Stimulated activated CD4-positive, alpha-beta T cell treated with anti-CD3 and anti-CD28 coated beads, Interleukin-2, amount 100 ng/mL, for 4 hours (primary cell): Measurements from ENCODE around the gene CIZ1.
"Not testable (repeated sequence)": the region's sequence is repeated elsewhere in the genome, so short reads cannot be mapped to it uniquely, and the experiment has no call there.

ENCODE experiments used
- DNase-seq: peaks from one replicate; pipeline ENCODE4 v3.0.0-alpha.2; 2020; ENCODE audit warnings: low read depth

CIZ1 gene

DNA sequence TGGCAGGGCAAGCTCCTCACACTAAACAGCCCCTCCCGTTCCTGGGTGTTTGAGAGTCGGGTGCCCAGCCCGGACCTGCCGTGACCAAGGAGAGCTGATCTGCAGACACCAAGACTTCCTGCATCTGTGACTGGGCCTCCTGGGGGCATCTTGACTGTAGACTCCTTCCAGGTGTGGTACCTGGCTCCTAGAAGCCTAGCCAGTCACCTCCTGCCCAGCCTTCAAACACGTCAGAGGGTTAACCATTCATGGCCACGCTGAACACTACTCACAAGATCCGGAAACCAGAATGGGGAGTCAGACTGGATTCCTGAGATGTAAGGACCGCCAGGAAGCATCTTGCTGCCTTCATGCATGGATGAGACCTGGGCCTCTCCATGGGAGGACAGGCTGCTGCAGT, 45.8 kb downstream of the CIZ1 start:
- DNase-seq = no peak

DNA sequence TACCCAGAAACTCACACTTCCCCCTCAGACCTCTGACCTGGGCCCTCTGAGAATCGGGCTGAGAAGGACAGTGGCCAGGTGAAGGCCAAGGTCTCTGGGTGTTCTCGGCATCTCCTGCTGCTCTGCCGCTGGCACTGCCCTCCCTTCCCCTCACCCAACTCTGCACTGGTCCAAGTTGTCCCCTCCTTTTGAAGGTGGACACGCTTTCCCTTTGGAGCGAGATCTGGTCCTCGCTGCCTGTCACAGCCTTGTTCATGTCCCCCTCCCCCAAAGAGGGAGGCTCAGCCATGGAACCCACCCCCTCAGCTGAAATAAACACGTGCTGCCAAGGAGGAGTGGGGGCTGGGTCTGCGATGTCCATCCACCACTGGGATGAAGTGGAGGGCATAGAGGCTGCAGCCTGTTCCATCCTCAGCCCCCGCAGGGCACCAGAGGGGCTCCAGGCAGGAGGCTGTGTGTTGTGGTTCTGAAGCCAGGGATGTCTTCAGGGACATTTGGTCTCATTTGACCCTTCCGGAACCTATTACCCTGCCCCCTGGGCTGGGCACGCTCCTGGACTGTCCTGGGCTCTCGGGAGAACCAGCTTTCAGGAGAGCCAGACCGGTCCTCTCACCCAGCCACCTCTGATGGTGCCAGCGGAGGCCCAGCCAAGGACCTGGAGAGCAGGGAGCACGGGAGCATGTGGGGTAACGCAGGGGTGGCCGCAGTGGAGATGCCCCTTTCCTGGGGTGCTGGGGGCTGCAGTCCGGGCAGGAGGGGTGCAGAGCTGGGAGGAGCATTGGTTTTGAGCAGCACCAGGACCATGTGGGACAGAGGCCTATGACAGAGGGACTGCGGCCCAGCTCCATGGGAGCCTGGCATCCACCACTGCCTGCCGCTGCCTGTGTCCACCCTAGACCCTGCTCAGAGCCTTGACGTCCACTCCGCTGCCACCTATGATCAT, 46.9 kb downstream of the CIZ1 start:
- DNase-seq = no peak

GRCh38 chr9:128143525-128144238, 47.7 kb downstream of the CIZ1 start:
- no peak for DNase-seq

GRCh38 chr9:128142596-128142995, 48.8 kb downstream of the CIZ1 start:
- no peak for DNase-seq

DNA sequence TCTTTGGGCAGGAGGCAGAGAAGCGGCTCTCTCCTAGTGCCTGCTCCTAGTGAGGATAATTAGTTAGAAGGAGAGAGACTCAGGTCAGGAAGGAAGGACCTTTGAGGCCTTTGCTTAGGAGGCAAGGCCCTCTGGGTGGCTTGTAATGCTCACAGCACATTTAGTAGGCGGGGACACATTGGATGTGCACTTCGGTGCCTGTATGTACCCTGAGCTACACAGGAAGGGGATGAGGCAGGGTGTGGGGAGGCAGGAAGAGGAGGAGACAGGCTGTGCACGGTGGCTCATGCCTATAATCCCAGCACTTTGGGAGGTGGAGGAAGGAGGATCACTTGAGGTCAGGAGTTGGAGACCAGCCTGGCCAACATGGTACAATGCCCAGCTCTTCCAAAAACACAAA, 49.3 kb downstream of the CIZ1 start:
- DNase-seq = no peak

DNA sequence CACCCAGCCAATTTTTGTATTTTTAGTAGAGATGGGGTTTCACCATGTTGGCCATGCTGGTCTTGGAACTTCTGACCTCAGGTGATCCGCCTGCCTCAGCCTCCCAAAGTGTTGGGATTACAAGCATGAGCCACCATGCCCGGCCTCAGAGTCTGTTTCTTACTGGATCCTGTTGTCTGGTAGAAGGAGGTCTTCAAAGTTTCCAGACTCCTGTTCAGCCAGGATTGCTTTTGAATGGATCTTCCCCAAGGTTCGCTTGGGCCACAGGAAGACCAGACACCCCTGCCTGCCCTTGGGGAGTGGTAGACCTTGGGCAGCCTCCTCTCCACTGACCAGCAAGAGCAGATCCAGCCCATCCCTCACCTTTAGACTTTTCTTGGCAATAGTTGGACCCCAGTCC, 49.8 kb downstream of the CIZ1 start:
- no peak for DNase-seq

- DNase-seq = no peak
These were observed 51.8 kb downstream of the CIZ1 start for GRCh38 chr9:128139621-128140020.

DNA sequence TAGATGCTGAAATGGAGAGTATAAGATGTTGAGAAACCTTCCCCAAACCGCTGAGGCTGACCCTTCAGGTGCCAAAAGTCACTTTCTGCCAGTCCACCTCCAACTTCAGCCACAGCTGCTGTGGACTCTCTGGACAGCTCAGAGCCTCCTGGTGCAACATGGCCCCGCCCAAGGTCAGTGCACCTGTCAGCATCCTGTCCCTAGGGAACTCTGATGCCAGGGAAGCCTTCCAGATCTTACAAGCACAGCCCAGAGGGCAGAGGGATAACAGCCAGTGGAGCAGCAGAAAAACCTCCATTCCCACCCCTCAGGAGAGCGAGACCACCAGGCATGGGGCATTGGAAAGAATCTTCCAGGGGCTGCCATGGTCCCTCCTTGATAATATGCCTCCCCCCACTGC, 53.4 kb downstream of the CIZ1 start:
- DNase-seq = no peak

DNA sequence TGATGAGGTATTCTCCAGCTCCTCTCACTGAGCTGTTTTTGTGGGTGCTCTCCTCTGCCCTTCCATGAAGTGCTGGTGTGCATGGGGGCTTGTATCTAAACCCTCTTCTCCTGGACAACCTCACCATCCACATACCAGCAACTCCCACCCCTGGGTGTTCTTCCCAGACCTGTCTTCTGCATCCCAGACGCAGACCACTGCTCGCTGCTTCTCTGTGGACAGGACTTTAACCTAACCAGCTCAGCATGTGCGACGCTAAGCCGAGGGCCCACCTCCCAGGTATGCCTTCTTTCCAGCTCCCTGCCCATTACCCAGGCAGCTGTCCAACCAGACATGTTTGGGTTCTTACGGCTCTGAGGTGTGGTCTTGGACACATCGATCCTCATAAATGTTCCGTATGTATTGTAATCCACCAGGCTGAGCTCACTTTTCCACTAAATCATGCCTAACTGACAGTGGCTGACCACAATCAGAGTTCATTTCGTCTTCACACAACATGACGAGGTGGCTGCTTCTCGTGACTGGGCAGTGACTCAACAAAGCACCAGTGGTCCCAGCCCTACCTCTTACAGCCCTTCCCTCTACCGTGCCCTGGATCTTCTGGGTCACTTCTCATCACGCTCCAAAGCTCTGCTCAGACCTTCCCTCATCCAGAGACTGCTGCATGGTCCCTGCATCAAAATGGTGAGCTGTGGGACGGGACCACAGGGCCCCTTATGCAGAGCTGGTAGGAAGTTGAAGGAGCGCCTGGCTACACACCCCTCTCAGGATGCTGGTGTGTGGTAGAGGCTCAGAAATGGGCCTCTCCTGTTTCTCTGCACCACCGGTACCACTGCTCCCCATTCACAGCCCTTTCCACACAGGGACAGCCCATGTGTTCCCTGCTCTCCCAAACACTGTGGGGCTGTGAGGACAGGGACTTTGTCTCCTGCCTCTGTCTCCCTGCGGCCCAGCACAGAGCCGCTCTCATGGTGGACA, 54.3 kb downstream of the CIZ1 start:
- no peak for DNase-seq

GRCh38 chr9:128135561-128135960, 55.8 kb downstream of the CIZ1 start:
- DNase-seq = not testable (repeated sequence)

- DNase-seq = not testable (repeated sequence)
These were observed 59.2 kb downstream of the CIZ1 start for GRCh38 chr9:128132139-128132538.

- not testable (repeated sequence) for DNase-seq
These were observed 60.0 kb downstream of the CIZ1 start for GRCh38 chr9:128131346-128131745.

DNA sequence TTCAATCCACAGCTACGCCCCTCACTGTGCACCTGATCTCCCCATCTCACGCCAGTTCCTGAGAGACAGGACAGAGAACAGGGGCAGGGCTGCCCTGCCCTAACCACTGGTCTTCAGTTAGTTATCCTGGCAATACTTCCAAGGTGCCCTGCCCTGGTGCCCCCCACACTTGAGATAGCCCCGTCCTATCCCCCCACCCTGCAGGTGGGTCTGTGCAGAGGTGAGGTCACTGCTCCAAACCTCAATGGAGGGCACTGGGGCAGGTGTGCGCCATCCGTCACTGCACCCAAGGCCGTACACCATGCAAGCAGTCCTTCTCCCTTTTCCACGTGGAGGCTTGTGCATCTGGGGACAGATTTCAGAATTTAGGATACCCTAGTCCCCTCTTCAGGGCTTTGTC, 60.7 kb downstream of the CIZ1 start:
- not testable (repeated sequence) for DNase-seq

GRCh38 chr9:128129976-128130590, 61.3 kb downstream of the CIZ1 start:
- peak; percentile 30 for DNase-seq

DNA sequence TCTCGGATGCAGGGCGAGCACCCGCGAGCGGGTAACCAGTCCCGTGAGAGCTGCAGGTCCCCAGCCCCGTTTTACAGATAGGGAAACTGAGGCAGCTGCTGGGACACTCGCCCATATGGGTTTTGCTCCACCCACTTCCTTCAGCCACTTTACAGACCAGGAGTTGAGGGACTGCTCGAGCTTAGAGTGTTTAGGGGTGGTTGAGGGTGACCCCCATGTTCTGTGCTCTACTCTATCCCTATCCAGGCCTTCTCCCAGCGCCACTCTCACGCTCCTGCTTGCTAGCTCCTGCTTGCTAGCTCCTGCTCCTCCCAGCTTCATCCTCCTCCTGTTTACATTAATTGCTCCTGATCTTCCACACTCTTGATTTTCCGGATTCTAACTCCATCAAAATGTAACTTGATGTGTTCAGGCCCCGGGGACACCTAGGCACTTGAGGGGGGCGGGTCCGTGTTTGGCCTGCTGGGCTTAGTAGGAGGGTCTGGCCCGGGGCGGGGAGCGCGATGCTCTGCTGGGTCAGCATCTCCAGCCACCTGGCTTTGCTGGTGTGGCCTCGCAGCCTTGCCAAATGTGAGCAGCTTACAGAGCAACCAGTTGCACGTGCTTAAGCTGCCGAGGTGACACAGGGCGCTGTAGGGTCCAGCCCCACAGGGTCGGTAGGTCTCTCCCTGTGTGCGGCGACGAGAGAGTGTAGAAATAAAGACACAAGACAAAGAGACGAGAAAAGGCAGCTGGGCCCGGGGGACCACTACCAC, 62.4 kb downstream of the CIZ1 start:
- DNase-seq = no peak

DNA sequence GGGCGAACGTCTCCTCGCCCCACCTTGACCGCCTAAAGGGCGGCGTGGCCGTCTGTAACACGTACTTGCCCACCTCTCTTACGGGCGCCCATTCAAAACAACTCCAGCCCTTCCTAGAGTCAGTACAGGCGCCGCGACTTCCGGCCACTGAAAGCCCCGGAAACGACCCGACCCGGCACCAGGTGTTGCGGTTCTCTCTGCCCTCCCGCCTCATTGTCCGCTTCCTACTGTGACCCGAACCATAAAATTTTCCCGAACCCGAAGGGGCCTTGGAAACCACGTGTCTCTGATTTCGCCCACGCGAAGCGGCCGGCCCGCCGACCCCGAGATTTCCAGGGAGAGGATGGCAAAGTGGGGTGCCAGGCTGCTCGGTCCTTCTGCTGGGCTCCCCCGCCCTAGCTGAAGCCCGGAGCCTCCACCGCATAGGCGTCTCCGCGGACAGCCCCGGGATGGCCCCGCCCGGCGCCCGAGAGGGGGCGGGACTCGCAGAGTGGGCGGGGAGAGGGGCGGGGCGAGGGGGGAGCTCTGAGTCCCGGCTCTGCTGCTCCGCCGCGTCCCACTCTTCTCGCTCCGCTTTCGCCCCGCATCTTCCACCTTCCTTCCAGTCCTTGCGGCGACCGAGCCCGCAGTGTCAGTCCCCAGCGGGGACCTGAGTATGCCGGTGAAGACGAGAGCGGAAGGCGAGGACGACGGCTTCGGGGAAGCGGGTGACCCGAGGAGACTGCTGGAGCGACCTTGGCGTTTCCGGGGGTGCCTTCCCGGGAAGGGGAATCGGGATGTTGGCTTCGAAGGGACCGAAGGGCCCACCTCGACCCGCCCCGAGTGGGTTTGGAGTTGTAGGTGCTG, 63.2 kb downstream of the CIZ1 start:
- peak; percentile 76 for DNase-seq

DNA sequence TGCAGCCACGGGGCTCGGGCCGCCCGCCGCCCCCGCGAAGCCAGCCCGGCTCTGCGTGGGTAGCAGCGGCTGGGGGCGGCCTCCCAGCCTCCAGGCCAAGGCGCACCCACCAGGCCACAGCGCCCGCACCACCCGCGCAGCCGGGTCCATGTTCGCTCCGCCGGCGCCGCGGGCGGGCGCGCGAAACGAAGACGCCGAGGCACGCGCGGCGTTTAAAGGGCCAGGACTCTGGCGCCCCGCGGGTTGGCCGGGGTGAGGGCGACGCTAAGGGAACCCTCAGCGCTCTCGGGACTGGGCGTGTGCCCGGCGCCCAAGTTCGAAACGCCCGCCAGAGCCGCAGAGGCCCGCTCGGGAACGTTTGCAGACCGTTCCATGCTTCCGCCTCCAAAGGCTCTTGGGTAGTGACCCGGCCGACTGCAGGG, 63.8 kb downstream of the CIZ1 start, which contains the start of gene PTGES2:
Gene PTGES2, minus strand, starts transcription at position 162 of the 422 bp plus-strand sequence. Its CDS starts 12 bp downstream, at position 150.
- DNase-seq = peak; percentile 76

GRCh38 chr9:128125580-128126354, 65.6 kb downstream of the CIZ1 start:
- no peak for DNase-seq
